ENCODE data around the gene SIL1. TPM values are rescaled to one million over a fixed set of nuclear protein-coding genes. Genes with fewer than 3 reads are reported as not detected.

Gene SIL1
- polyA plus RNA-seq, 1 donor (not counting 4 experiments of a cell fraction or from before 2014, with no cell fraction given), result 45.4 TPM

GRCh38 chr5:138962614-138963370, 235.4 kb downstream of the SIL1 start:
- dilution Hi-C loops (cut with MboI; ENCODE audit: extremely low pct_ligation_motif_present, low sequenced_read_pairs), result no loop called here
- Histone ChIP-seq H3K4me3 (ENCODE audit: control insufficient read depth in 2 of 3, extremely low read depth in 1 of 3, insufficient read depth in 2 of 3, low read depth in 1 of 3, low read length in 3 of 3) (no peak overlapping the region), H3K4me2 (ENCODE audit: control insufficient read depth, extremely low read depth, insufficient read depth, low read depth, low read length) (no peak overlapping the region), H3K79me2 (ENCODE audit: control insufficient read depth, insufficient read depth, low read length) (no peaks in the 10 kb centered on the region), H4K20me1 (ENCODE audit: control insufficient read depth, extremely low read depth, insufficient read depth, low read length) (no peaks in the 10 kb centered on the region), H2AFZ (ENCODE audit: control insufficient read depth, low read length) (no peak overlapping the region), H3K27ac (ENCODE audit: control insufficient read depth, insufficient read depth, low read length) (no peak overlapping the region), H3K36me3 (ENCODE audit: control insufficient read depth in 2 of 2, extremely low read depth in 1 of 2, insufficient read depth in 2 of 2, low read length in 2 of 2) (no peaks in the 10 kb centered on the region), H3K9me3 (ENCODE audit: control insufficient read depth, low read depth, low read length) (no peaks in the 10 kb centered on the region), H3K4me1 (ENCODE audit: control insufficient read depth, extremely low read depth, insufficient read depth, low read length) (no peaks in the 10 kb centered on the region), H3K9ac (ENCODE audit: control insufficient read depth, extremely low read depth, insufficient read depth, low read length) (no peak overlapping the region), H3K9me1 (ENCODE audit: control insufficient read depth, extremely low read depth, insufficient read depth, low read length) (no peaks in the 10 kb centered on the region), H3K27me3 (ENCODE audit: control insufficient read depth, extremely low read depth, insufficient read depth, low read length) (no peaks in the 10 kb centered on the region)
- FAIRE-seq (no peak), DNase-seq (ENCODE audit: low read depth, low spot score) (no peak)
- TF ChIP-seq CTCF (optimal IDR thresholded peaks at IDR 0.05 in 1 of 3, IDR thresholded peaks at IDR 0.05 in 1 of 3, conservative IDR thresholded peaks at IDR 0.05 in 1 of 3; ENCODE audit: extremely low read depth in 1 of 3, insufficient read depth in 2 of 3, low read length in 3 of 3), result no peak
- TF ChIP-seq EZH2 (IDR thresholded peaks at IDR 0.05; ENCODE audit: low read length), result no peak

- no peak overlapping the region for H3K27ac ChIP-seq (ENCODE audit: control insufficient read depth, insufficient read depth, low read length)
- no peaks in the 10 kb centered on the region for H3K4me1 ChIP-seq (ENCODE audit: control insufficient read depth, extremely low read depth, insufficient read depth, low read length)
- H3K27me3 ChIP-seq (ENCODE audit: control insufficient read depth, extremely low read depth, insufficient read depth, low read length), result no peaks in the 10 kb centered on the region
- FAIRE-seq (no peak), DNase-seq (ENCODE audit: low read depth, low spot score) (no peak)
- no peak for TF ChIP-seq CTCF (optimal IDR thresholded peaks at IDR 0.05 in 1 of 3, IDR thresholded peaks at IDR 0.05 in 1 of 3, conservative IDR thresholded peaks at IDR 0.05 in 1 of 3; ENCODE audit: extremely low read depth in 1 of 3, insufficient read depth in 2 of 3, low read length in 3 of 3)
- TF ChIP-seq EZH2 (IDR thresholded peaks at IDR 0.05; ENCODE audit: low read length), result no peak
- no peak overlapping the region for H2AFZ ChIP-seq (ENCODE audit: control insufficient read depth, low read length)
- no peaks in the 10 kb centered on the region for H4K20me1 ChIP-seq (ENCODE audit: control insufficient read depth, extremely low read depth, insufficient read depth, low read length)
- no peak overlapping the region for H3K9ac ChIP-seq (ENCODE audit: control insufficient read depth, extremely low read depth, insufficient read depth, low read length)
- H3K4me3 ChIP-seq (ENCODE audit: control insufficient read depth in 2 of 3, extremely low read depth in 1 of 3, insufficient read depth in 2 of 3, low read depth in 1 of 3, low read length in 3 of 3), result no peak overlapping the region
- no peaks in the 10 kb centered on the region for H3K9me1 ChIP-seq (ENCODE audit: control insufficient read depth, extremely low read depth, insufficient read depth, low read length)
- H3K79me2 ChIP-seq (ENCODE audit: control insufficient read depth, insufficient read depth, low read length), result no peaks in the 10 kb centered on the region
- dilution Hi-C loops (cut with MboI; ENCODE audit: extremely low pct_ligation_motif_present, low sequenced_read_pairs), result no loop called here
- no peaks in the 10 kb centered on the region for H3K9me3 ChIP-seq (ENCODE audit: control insufficient read depth, low read depth, low read length)
- no peaks in the 10 kb centered on the region for H3K36me3 ChIP-seq (ENCODE audit: control insufficient read depth in 2 of 2, extremely low read depth in 1 of 2, insufficient read depth in 2 of 2, low read length in 2 of 2)
- H3K4me2 ChIP-seq (ENCODE audit: control insufficient read depth, extremely low read depth, insufficient read depth, low read depth, low read length), result no peak overlapping the region
These were observed 236.4 kb downstream of the SIL1 start for GRCh38 chr5:138961729-138962128.
